Measurements from ENCODE around the gene JAK1.
"Not testable (repeated sequence)": the region's sequence is repeated elsewhere in the genome, so short reads cannot be mapped to it uniquely, and the experiment has no call there.

The JAK1 gene

DNA sequence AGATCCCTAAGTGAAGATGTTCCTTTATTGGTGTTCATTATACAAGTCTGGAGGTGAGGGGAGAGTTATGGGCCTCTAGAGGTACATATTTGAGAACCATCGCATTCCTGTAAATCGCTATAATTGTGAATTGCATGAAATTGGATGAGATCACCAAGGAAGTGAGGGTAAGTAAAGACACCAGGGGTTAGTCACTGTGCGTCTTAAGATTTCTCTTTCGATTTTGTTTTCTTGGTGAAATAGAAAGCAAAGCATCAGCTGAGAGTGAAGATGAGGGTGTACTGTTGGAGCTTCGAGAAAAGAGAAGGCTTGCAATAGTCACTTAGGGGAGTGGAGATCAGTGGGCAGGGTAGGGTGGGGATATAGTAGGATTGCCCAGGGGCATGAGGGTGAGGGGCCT, 139.4 kb downstream of the JAK1 start:
- Histone ChIP-seq H3K4me3 (ENCODE audit: low read length) (peak overlapping the region; percentile 48), H3K36me3 (ENCODE audit: control insufficient read depth, insufficient read depth, low read length, severe bottlenecking) (peaks cover 21% of the 10 kb centered on the region), H3K9me3 (ENCODE audit: control insufficient read depth, low read length) (no peaks in the 10 kb centered on the region), H3K27me3 (replicated peaks; ENCODE audit: control insufficient read depth, insufficient read depth, low read length) (no peaks in the 10 kb centered on the region), H3K9ac (ENCODE audit: low read length) (no peak overlapping the region), H3K4me1 (ENCODE audit: control insufficient read depth, insufficient read depth, low read length) (peaks cover 24% of the 10 kb centered on the region)
- no peak for DNase-seq (ENCODE audit: low read depth)

DNA sequence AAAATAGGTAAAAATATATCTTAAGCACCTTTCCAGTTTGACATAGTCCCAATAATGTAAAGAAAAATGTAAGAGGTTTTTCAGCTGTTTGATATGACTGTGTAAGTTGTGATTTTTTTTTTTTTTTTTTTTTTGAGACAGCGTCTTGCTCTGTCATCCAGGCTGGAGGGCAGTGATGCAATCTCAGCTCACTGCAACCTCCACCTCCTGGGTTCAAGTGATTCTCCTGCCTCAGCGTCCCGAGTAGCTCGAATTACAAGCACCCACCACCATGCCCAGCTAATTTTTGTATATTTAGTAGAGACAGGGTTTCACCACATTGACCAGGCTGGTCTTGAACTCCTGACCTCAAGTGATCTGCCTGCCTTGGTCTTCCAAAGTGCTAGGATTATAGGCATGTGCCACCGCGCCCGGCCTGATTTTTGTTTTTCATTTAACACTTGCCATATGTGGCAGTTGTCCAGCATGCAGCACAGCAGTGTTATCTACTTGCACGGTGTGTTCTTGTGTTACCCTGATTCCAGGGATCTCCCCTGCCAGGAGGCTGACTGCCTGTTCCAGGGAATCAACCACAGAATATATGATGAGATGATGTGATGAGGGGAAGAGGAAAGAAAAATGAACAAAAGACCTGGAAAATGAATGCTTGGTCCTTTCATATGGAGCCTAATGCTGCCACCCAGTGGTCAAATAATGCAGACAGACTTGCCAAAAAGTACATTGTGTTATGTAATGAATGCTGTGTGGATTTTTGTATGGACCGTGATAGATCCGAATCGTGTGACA, 142.5 kb downstream of the JAK1 start:
- Histone ChIP-seq H3K4me3 (ENCODE audit: low read length) (no peak overlapping the region), H3K36me3 (ENCODE audit: control insufficient read depth, insufficient read depth, low read length, severe bottlenecking) (no peaks in the 10 kb centered on the region), H3K27me3 (replicated peaks; ENCODE audit: control insufficient read depth, insufficient read depth, low read length) (no peaks in the 10 kb centered on the region), H3K9ac (ENCODE audit: low read length) (no peak overlapping the region), H3K4me1 (ENCODE audit: control insufficient read depth, insufficient read depth, low read length) (peaks cover 22% of the 10 kb centered on the region), H3K9me3 (ENCODE audit: control insufficient read depth, low read length) (no peaks in the 10 kb centered on the region)
- peak; percentile 92 for DNase-seq (ENCODE audit: low read depth)

- Histone ChIP-seq H3K36me3 (ENCODE audit: control insufficient read depth, insufficient read depth, low read length, severe bottlenecking) (no peaks in the 10 kb centered on the region), H3K4me3 (ENCODE audit: low read length) (no peak overlapping the region), H3K9ac (ENCODE audit: low read length) (no peak overlapping the region), H3K27me3 (replicated peaks; ENCODE audit: control insufficient read depth, insufficient read depth, low read length) (no peaks in the 10 kb centered on the region), H3K9me3 (ENCODE audit: control insufficient read depth, low read length) (no peaks in the 10 kb centered on the region), H3K4me1 (ENCODE audit: control insufficient read depth, insufficient read depth, low read length) (peaks cover 21% of the 10 kb centered on the region)
- peak; percentile 67 for DNase-seq (ENCODE audit: low read depth)
These were observed 143.7 kb downstream of the JAK1 start for GRCh38 chr1:64822621-64823020.

DNA sequence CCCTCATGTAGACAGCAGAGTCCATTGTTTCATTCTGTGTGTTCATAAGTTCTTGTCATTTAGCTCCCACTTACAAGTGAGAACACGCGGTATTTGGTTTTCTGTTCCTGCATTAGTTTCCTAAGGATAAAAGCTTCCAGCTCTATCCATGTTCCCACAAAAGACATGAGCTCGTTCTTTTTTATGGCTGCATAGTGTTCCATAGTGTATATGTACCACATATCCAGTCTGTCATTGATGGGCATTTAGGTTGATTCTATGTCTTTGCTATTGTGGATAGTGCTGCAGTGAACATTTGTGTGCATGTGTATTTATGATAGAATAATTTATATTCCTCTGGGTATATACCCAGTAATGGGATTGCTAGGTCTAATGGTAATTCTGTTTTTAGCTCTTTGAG, 145.8 kb downstream of the JAK1 start:
- H3K27me3 ChIP-seq (replicated peaks; ENCODE audit: control insufficient read depth, insufficient read depth, low read length); H3K9me3 ChIP-seq (ENCODE audit: control insufficient read depth, low read length); H3K4me3 ChIP-seq (ENCODE audit: low read length); H3K9ac ChIP-seq (ENCODE audit: low read length); H3K36me3 ChIP-seq (ENCODE audit: control insufficient read depth, insufficient read depth, low read length, severe bottlenecking); DNase-seq (ENCODE audit: low read depth): not testable (repeated sequence)
- H3K4me1 ChIP-seq (ENCODE audit: control insufficient read depth, insufficient read depth, low read length) = peaks cover 18% of the 10 kb centered on the region

DNA sequence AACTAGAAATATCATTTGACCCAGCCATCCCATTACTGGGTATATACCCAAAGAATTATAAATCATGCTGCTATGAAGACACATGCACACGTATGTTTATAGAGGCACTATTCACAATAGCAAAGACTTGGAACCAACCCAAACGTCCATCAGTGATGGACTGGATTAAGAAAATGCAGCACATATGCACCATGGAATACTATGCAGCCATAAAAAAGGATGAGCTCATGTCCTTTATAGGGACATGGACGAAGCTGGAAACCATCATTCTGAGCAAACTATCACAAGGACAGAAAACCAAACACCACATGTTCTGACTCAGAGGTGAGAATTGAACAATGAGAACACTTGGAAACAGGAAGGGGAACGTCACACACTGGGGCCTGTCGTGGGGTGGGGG, 149.0 kb downstream of the JAK1 start:
- H3K27me3 ChIP-seq (replicated peaks; ENCODE audit: control insufficient read depth, insufficient read depth, low read length); H3K4me3 ChIP-seq (ENCODE audit: low read length); DNase-seq (ENCODE audit: low read depth); H3K9me3 ChIP-seq (ENCODE audit: control insufficient read depth, low read length); H3K4me1 ChIP-seq (ENCODE audit: control insufficient read depth, insufficient read depth, low read length); H3K9ac ChIP-seq (ENCODE audit: low read length); H3K36me3 ChIP-seq (ENCODE audit: control insufficient read depth, insufficient read depth, low read length, severe bottlenecking): not testable (repeated sequence)

DNA sequence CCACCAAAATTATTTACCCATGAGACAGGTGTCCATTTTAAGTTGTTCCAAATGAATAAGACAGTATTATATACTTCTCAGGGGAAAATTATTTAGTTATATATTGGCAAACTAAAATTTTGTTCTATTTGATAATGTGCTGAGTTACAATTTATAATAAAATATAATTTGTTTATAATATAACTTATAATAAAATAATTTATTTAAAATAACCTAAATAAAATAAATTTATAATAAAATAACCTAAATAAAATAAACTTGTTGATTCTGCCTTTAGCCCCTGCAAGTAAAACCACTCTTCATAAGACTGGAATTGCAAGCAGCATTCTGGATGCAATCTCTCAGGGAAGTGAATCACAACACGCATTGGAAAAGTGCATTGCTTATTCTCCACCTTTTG, 151.9 kb downstream of the JAK1 start:
- Histone ChIP-seq H3K9ac (ENCODE audit: low read length) (no peak overlapping the region), H3K27me3 (replicated peaks; ENCODE audit: control insufficient read depth, insufficient read depth, low read length) (no peaks in the 10 kb centered on the region), H3K4me3 (ENCODE audit: low read length) (no peak overlapping the region), H3K4me1 (ENCODE audit: control insufficient read depth, insufficient read depth, low read length) (no peaks in the 10 kb centered on the region), H3K36me3 (ENCODE audit: control insufficient read depth, insufficient read depth, low read length, severe bottlenecking) (no peaks in the 10 kb centered on the region), H3K9me3 (ENCODE audit: control insufficient read depth, low read length) (no peaks in the 10 kb centered on the region)
- no peak for DNase-seq (ENCODE audit: low read depth)

DNA sequence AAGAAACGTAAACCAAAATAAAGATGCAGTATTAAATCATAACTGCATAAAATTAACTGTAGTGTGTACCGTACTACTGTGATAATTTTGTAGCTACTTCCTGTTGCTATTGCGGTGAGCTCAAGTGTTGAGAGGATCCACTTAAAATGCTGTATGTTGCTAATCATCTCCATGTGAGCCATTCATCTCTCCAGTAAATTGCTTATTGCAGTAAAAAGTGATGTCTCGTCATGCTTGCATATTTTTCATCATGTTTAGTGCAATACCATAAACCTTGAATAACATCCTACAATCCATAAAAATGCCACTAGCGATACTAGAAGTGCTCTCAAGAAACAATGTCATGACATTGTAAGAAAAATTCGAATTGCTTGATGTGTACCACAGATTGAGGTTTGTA, 155.2 kb downstream of the JAK1 start:
- H3K9ac ChIP-seq (ENCODE audit: low read length) = no peak overlapping the region
- no peaks in the 10 kb centered on the region for H3K4me1 ChIP-seq (ENCODE audit: control insufficient read depth, insufficient read depth, low read length)
- no peak for DNase-seq (ENCODE audit: low read depth)
- H3K4me3 ChIP-seq (ENCODE audit: low read length) = no peak overlapping the region
- H3K9me3 ChIP-seq (ENCODE audit: control insufficient read depth, low read length) = no peaks in the 10 kb centered on the region
- H3K27me3 ChIP-seq (replicated peaks; ENCODE audit: control insufficient read depth, insufficient read depth, low read length) = no peaks in the 10 kb centered on the region
- no peaks in the 10 kb centered on the region for H3K36me3 ChIP-seq (ENCODE audit: control insufficient read depth, insufficient read depth, low read length, severe bottlenecking)

DNA sequence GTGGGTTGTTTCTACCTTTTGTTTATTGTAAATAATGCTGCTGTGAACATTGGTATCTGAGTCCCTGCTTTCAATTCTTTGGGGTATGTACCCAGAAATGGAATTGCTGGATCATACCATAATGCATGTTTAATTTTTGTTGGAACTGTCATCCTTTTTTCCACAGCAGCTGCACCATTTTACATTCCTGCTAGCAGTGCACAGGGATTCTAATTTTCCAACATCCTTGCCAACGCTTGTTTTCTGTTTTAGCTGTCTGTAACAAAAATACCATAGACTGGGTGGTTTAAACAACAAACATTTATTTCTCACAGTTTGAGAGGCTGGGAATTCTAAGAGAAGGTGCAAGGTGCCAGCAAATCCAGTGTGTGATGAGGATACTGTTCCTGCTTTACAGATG, 156.3 kb downstream of the JAK1 start:
- Histone ChIP-seq H3K4me1 (ENCODE audit: control insufficient read depth, insufficient read depth, low read length) (no peaks in the 10 kb centered on the region), H3K4me3 (ENCODE audit: low read length) (no peak overlapping the region), H3K9me3 (ENCODE audit: control insufficient read depth, low read length) (no peaks in the 10 kb centered on the region), H3K27me3 (replicated peaks; ENCODE audit: control insufficient read depth, insufficient read depth, low read length) (no peaks in the 10 kb centered on the region), H3K9ac (ENCODE audit: low read length) (no peak overlapping the region), H3K36me3 (ENCODE audit: control insufficient read depth, insufficient read depth, low read length, severe bottlenecking) (no peaks in the 10 kb centered on the region)
- no peak for DNase-seq (ENCODE audit: low read depth)

DNA sequence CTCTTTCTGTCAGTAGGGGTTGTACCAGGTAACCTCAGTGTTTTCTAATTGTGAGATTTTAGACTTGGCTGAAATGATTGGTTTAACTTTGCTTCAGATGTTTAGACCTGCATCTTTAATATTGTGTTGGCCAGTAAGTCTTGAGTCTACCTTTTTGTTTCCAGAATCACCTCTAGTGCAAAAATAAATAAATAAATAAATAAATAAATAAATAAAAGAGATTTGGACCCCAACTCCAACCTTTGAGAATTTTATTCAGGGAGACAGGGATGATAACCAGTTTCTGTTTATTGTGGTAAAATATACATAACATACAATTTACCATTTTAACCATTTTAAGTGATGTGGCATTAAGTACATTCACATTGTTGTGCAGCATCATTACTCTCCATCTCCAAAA, 157.0 kb downstream of the JAK1 start:
- no peaks in the 10 kb centered on the region for H3K27me3 ChIP-seq (replicated peaks; ENCODE audit: control insufficient read depth, insufficient read depth, low read length)
- H3K9me3 ChIP-seq (ENCODE audit: control insufficient read depth, low read length) = no peaks in the 10 kb centered on the region
- H3K4me3 ChIP-seq (ENCODE audit: low read length) = no peak overlapping the region
- H3K36me3 ChIP-seq (ENCODE audit: control insufficient read depth, insufficient read depth, low read length, severe bottlenecking) = no peaks in the 10 kb centered on the region
- H3K9ac ChIP-seq (ENCODE audit: low read length) = no peak overlapping the region
- no peaks in the 10 kb centered on the region for H3K4me1 ChIP-seq (ENCODE audit: control insufficient read depth, insufficient read depth, low read length)
- no peak for DNase-seq (ENCODE audit: low read depth)

DNA sequence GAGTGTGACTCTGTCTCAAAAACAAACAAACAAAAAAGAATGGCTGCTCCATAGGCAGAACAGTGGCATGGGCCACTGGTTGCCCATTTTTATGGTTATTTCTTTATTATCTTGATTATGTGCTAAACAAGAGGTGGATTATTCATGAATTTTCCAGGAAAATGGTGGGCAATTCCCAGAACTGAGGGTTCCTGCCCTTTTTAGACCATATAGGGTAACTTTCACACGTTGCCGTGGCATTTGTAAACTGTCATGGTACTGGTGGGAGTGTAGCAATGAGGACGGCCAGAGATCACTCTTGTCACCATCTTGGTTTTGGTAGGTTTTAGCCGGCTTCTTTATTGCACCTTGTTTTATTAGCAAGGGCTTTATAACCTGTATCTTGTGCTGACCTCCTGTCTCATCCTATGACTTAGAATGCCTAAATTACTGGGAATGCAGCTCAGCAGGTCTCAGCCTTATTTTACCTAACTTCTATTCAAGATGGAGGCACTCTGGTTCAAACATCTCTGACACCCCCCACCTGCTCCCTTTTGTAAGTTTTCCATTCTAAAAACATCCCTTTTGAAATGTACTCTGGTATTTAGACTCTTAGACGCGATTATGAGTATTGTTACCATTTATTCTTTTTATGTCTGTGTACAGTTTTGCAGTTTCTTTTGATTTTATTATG, 164.4 kb downstream of the JAK1 start:
- H3K9me3 ChIP-seq (ENCODE audit: control insufficient read depth, low read length) = no peaks in the 10 kb centered on the region
- no peaks in the 10 kb centered on the region for H3K27me3 ChIP-seq (replicated peaks; ENCODE audit: control insufficient read depth, insufficient read depth, low read length)
- no peak overlapping the region for H3K4me3 ChIP-seq (ENCODE audit: low read length)
- H3K9ac ChIP-seq (ENCODE audit: low read length) = no peak overlapping the region
- no peaks in the 10 kb centered on the region for H3K36me3 ChIP-seq (ENCODE audit: control insufficient read depth, insufficient read depth, low read length, severe bottlenecking)
- no peak for DNase-seq (ENCODE audit: low read depth)
- no peaks in the 10 kb centered on the region for H3K4me1 ChIP-seq (ENCODE audit: control insufficient read depth, insufficient read depth, low read length)

DNA sequence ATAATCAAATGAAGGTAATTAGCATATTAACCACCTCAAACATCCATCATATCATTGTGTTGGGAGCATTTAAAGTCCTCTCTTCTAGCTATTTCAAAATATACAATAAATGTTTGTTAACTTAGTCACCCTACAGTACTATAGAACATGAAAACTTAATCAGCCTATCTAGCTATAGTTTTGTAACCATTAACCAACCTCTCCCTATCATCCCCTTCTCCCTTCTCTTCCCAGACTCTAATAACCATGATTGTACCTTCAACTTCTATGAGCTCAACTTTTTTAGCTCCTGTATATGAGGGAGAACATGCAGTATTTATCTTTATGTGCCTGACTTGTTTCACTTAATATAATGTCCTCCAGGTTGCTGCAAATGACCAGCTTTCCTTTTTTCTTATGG, 167.5 kb downstream of the JAK1 start:
- Histone ChIP-seq H3K4me1 (ENCODE audit: control insufficient read depth, insufficient read depth, low read length) (no peaks in the 10 kb centered on the region), H3K9ac (ENCODE audit: low read length) (no peak overlapping the region), H3K27me3 (replicated peaks; ENCODE audit: control insufficient read depth, insufficient read depth, low read length) (no peaks in the 10 kb centered on the region), H3K36me3 (ENCODE audit: control insufficient read depth, insufficient read depth, low read length, severe bottlenecking) (no peaks in the 10 kb centered on the region), H3K4me3 (ENCODE audit: low read length) (no peak overlapping the region), H3K9me3 (ENCODE audit: control insufficient read depth, low read length) (no peaks in the 10 kb centered on the region)
- DNase-seq (ENCODE audit: low read depth) = no peak

Measured in adipocyte (in vitro differentiated cells).